Measurements from ENCODE around the gene SLC2A1. TPM values are rescaled to one million over a fixed set of nuclear protein-coding genes. Genes with fewer than 3 reads are reported as not detected.
A peak's percentile ranks its signal among the peaks of the same experiment; 100 is the strongest.

SLC2A1 gene
- total RNA-seq, 4 donors from 2014 or later = 488 to 2,308 (median 910) TPM

DNA sequence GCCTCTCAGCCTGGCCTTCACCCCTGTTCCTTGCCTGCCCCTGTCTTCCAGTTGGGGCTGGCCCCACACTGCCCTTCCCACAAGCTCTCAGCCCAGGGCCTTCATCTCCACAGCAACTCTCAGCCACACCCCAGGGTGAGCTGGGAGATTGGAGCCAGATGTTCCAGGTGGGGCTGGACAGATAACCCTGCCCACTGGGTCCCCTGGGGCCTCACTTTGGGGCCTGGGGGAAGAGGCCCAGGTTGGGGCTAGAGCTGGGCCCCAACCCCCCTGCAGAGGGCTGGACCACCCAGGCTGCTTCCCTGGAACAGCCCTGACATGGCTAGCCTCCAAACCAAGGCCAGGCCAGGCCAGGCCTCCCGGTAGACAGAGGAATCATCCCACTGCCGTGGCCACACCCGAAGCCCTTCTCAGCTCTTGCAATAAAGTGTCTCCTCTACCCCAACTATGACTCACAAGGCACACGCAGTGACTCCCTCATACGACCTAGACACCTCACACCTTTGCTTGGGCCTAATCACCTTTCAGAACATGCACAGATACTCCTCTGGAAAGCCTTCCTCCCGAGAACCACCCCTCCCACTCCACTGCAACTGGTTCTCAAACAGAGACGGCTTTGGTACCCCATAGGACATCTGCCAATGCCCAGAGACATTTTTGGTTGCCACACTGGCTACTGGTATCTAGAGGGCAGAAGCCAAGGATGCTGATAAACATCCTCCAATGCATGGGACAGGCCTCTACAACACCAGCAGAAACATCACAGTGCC lies 22.2 kb downstream of the SLC2A1 start:
- peak in 1 of 2 donors; percentile 88 for DNase-seq (ENCODE audit: low spot score in 2 of 2)
- WGBS, 2 donors = 22 to 35% methylated on average over 7 of the region's 7 CpGs
- no peak overlapping the region for H3K4me3 ChIP-seq (ENCODE audit: low read depth, poor library complexity, severe bottlenecking)
- intact Hi-C loops (cut with DNase I; ENCODE audit: low total_unique reads) = no loop called here
- TF ChIP-seq POLR2A (IDR thresholded peaks at IDR 0.05) = no peak
- TF ChIP-seq, protein P1, sequence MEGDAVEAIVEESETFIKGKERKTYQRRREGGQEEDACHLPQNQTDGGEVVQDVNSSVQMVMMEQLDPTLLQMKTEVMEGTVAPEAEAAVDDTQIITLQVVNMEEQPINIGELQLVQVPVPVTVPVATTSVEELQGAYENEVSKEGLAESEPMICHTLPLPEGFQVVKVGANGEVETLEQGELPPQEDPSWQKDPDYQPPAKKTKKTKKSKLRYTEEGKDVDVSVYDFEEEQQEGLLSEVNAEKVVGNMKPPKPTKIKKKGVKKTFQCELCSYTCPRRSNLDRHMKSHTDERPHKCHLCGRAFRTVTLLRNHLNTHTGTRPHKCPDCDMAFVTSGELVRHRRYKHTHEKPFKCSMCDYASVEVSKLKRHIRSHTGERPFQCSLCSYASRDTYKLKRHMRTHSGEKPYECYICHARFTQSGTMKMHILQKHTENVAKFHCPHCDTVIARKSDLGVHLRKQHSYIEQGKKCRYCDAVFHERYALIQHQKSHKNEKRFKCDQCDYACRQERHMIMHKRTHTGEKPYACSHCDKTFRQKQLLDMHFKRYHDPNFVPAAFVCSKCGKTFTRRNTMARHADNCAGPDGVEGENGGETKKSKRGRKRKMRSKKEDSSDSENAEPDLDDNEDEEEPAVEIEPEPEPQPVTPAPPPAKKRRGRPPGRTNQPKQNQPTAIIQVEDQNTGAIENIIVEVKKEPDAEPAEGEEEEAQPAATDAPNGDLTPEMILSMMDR (IDR thresholded peaks at IDR 0.05) = no peak

DNA sequence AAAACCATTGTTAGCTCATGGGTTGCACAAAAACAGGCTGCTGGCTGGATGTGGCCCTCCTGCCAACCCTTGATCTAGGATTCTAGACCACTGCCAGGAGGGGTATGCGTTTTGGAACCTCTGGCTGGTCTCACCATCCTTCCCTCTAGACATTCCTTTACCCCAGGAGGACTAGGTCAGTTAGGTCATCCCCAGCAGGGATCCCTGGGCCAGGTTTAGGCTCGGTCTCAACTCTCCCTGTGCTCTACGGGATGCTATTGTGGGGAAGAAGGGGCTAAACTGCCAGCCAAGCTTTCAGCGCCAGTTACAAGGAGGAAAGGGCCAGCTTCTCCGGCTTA lies 22.7 kb downstream of the SLC2A1 start:
- H3K4me3 ChIP-seq (ENCODE audit: low read depth, poor library complexity, severe bottlenecking) = no peak overlapping the region
- intact Hi-C loops (cut with DNase I; ENCODE audit: low total_unique reads) = no loop called here
- 46 to 56% methylated on average over 5 of the region's 5 CpGs for WGBS, 2 donors
- peak in 1 of 2 donors; percentile 79 for DNase-seq (ENCODE audit: low spot score in 2 of 2)
- TF ChIP-seq POLR2A (IDR thresholded peaks at IDR 0.05) = no peak
- TF ChIP-seq, protein P1 (IDR thresholded peaks at IDR 0.05) = no peak

DNA sequence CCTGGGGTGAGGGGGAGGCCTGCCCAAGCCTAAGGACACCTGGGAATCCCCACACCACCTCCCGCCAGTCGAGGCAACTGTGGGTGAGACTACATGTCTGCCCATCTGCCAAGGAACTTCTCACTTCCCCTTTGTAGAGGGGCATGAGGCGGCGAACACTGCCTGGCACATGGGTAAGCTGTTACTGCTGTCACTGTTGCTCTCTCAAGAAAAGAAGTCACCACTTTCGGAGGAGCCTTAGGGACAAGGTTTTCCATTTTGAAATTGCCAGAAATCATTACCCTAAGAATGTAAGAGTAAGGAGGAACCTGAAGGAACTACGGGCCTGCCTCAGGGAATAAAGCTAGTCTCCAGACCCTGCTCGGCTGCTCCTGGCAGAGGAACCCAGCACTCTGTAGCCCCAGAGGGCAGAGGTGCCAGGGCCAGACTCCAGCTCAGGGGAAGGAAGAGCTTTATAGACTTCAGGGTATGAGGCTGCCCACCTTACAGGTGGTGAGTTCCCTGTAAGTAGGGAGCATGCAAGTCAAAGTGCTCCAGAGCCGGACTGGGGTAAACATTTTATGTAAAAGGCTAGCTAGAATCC lies 23.3 kb downstream of the SLC2A1 start:
- H3K4me3 ChIP-seq (ENCODE audit: low read depth, poor library complexity, severe bottlenecking) = no peak overlapping the region
- DNase-seq (ENCODE audit: low spot score in 2 of 2) = peak in 1 of 2 donors; percentile 81
- intact Hi-C loops (cut with DNase I; ENCODE audit: low total_unique reads) = no loop called here
- 63 to 65% methylated on average over 8 of the region's 8 CpGs for WGBS, 2 donors
- TF ChIP-seq, protein P1 (IDR thresholded peaks at IDR 0.05) = no peak
- TF ChIP-seq POLR2A (IDR thresholded peaks at IDR 0.05) = no peak

DNA sequence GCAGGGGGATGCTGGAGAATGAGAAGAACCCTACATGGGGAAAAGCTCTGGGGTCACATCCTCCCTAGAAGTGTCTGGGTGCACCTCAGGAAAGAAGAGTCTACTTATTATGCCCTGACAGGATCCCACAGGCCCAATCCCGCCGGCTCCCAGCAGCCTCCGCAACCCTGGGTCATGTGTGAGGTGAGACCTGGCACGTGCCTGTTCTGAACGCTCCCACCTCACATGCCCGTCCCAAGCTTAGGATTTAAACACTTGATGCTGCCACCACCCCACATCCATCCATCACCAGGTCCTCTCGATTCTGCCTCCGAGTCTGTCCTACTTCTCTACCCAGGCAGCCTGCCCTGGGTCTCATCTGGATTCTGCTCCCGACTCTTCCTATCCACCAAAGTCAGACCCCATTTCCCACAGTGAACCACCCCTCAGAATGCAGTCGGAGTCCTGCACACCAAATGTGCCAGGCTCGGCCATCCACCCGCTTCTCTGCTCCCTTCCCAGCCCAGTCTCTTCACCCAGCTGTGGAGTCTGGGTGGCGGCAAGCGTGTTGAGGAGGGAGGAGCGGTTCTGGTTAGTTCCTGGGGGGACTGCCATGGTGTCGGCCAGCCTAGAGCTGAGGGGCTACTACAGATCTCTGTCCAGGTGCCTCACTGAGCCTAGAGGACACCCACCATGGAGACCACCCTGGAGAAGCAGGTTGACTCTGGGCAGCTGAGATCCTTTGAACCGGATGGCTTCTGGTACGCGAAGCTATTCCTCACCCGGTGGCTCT lies 23.9 kb downstream of the SLC2A1 start:
- intact Hi-C loops (cut with DNase I; ENCODE audit: low total_unique reads) = loop anchor here (5.0 kb wide), 1 partner anchor 138 kb away; no protein-coding TSS in a partner anchor
- TF ChIP-seq, protein P1 (IDR thresholded peaks at IDR 0.05) = no peak
- TF ChIP-seq POLR2A (IDR thresholded peaks at IDR 0.05) = no peak
- no peak overlapping the region for H3K4me3 ChIP-seq (ENCODE audit: low read depth, poor library complexity, severe bottlenecking)
- WGBS, 2 donors = 70 to 71% methylated on average over 16 to 20 of the region's 20 CpGs
- DNase-seq (ENCODE audit: low spot score in 2 of 2) = peak in 1 of 2 donors; percentile 84

DNA sequence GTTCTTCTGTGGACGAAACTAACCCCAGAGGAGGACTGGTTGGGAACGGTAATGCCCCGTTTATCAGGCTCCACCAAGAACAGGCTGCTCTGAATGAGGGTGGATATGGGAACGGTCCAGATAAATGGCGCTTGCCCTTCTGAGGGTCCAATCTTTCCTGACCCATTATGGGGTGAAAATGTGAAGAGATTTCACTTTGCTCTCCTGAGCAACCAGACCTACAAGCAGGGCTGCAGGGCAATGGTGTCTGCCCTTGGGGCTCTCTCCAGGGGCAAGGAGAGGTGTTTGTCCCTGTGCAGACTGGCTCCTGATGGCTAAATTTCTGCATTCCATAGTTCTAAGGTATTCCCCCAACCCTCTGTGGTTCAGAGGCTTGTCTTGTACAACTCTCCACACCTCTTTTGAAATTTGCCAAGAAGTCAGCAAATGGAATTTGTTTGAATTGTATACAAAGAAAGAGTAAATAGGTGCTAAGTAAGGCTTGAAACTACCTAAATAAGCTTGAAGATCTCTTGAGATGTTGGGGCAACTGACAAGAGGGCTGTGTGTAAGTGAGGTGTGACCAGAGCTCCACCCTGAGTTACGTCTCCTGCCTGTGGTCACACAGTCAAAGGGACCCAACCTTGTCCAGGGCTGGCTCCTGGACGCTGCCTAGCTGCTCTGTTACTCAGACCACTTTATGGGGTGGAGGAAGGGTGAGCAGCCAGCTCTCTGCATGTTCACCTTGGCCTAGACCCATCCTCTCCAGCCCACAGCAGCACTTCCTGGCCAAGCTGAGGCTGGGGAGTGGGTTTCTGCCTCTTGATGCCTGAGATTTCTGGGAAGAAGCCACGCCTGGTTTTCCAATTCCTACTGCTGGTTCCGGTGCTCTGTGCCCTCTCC lies 24.8 kb downstream of the SLC2A1 start:
- intact Hi-C loops (cut with DNase I; ENCODE audit: low total_unique reads) = loop anchor here (5.0 kb wide), 1 partner anchor 138 kb away; no protein-coding TSS in a partner anchor
- peak in 1 of 2 donors; percentile 76 for DNase-seq (ENCODE audit: low spot score in 2 of 2)
- TF ChIP-seq, protein P1 (IDR thresholded peaks at IDR 0.05) = no peak
- no peak for TF ChIP-seq POLR2A (IDR thresholded peaks at IDR 0.05)
- H3K4me3 ChIP-seq (ENCODE audit: low read depth, poor library complexity, severe bottlenecking) = no peak overlapping the region
- WGBS, 2 donors = 74 to 78% methylated on average over 9 of the region's 9 CpGs

All from lower leg skin (tissue), 4 donors.